ENCODE results near the gene MFNG. TPM values are rescaled to one million over a fixed set of nuclear protein-coding genes. Genes with fewer than 3 reads are reported as not detected.

MFNG gene
- total RNA-seq, 1 donor from 2014 or later, result 166 TPM

Other genes starting within 250 kb of the MFNG start
- gene RAC2, start 242.1 kb downstream of the MFNG start, total RNA-seq, result 499 and 506 TPM in 2 replicates
- gene CYTH4, start 203.9 kb downstream of the MFNG start, total RNA-seq, result 45.9 and 49.8 TPM in 2 replicates
- gene ELFN2, start 58.9 kb downstream of the MFNG start, total RNA-seq, result 0.11 TPM in 2 replicates
- gene CARD10, start 33.0 kb upstream of the MFNG start, total RNA-seq, result 0.09 TPM in 1 of 2 replicates, not detected in the other
- 0.74 and 1.1 TPM in 2 replicates for gene CDC42EP1, start 74.1 kb upstream of the MFNG start, total RNA-seq
- not detected in 2 replicates for gene LGALS2, start 93.7 kb upstream of the MFNG start, total RNA-seq
- gene GGA1, start 122.5 kb upstream of the MFNG start, total RNA-seq, result 69.3 and 71.2 TPM in 2 replicates
- gene SH3BP1, start 153.3 kb upstream of the MFNG start, total RNA-seq, result 117 and 122 TPM in 2 replicates
- 40.1 and 41.9 TPM in 2 replicates for gene PDXP, start 172.3 kb upstream of the MFNG start, total RNA-seq
- 892 and 921 TPM in 2 replicates for gene LGALS1, start 189.3 kb upstream of the MFNG start, total RNA-seq
- 55.4 and 60.6 TPM in 2 replicates for gene NOL12, start 200.0 kb upstream of the MFNG start, total RNA-seq
- 37.2 and 43.3 TPM in 2 replicates for gene TRIOBP, start 210.7 kb upstream of the MFNG start, total RNA-seq

Data from activated T-helper 2 cell treated with anti-CD3 and anti-CD28 coated beads, Interferon-gamma antibody, Interleukin-2, Interleukin-4, amounts not matched to agents 10 μg/mL and 5 μg/mL and 100 μg/mL, durations not matched to agents 14 hours and 24 hours and 36 hours (primary cell).